HepG2 (cell line): Measurements from ENCODE around the gene MTFR1L. TPM values are rescaled to one million over a fixed set of nuclear protein-coding genes. Genes with fewer than 3 reads are reported as not detected.
A peak's percentile ranks its signal among the peaks of the same experiment; 100 is the strongest.

Experiments
- AHR ChIP-seq: IDR thresholded peaks from 2 replicates; pipeline ENCODE4 v1.6.1; 2018; ENCODE audit warnings: missing genetic modification reagents, missing compliant biosample characterization
- ARHGAP35 ChIP-seq: sonication (generic); formaldehyde crosslinking; IDR thresholded peaks from 2 replicates; pipeline ENCODE4 v1.9.0; 2022; ENCODE audit warnings: mild to moderate bottlenecking, inconsistent platforms, moderate library complexity, missing genetic modification reagents, borderline replicate concordance
- ARNT ChIP-seq: fragments of 450-650 bp; IDR thresholded peaks from 2 replicates; pipeline ENCODE4 v1.6.1; 2017
- FOSL1 ChIP-seq: sonication (generic); formaldehyde crosslinking; IDR thresholded peaks from 2 replicates; pipeline ENCODE4 v1.9.0; 2021; ENCODE audit warnings: missing genetic modification reagents, borderline replicate concordance
- FOXA3 ChIP-seq: IDR thresholded peaks from 2 replicates; pipeline ENCODE4 v1.6.1; 2016; ENCODE audit warnings: missing genetic modification reagents, missing compliant biosample characterization
- FOXO1 ChIP-seq: sonication (generic); formaldehyde crosslinking; IDR thresholded peaks from 2 replicates; pipeline ENCODE4 v1.4.0; 2020; ENCODE audit warnings: missing genetic modification reagents
- GFI1 ChIP-seq: sonication (generic); formaldehyde crosslinking; IDR thresholded peaks from 2 replicates; pipeline ENCODE4 v1.5.0; 2020; ENCODE audit warnings: missing genetic modification reagents, mild to moderate bottlenecking, borderline replicate concordance
- HNRNPL ChIP-seq: fragments of 200-400 bp; formaldehyde crosslinking; IDR thresholded peaks from 2 replicates; pipeline ENCODE4 v1.6.1; 2017; ENCODE audit warnings: mild to moderate bottlenecking, low read depth, low read length
- NR2F6 ChIP-seq, 2 experiments: IDR thresholded peaks; 2 replicates each; pipeline ENCODE4 v1.6.1; 2016; ENCODE audit warnings: antibody characterized with exemption in 1 of 2, mild to moderate bottlenecking in 1 of 2
- RXRA ChIP-seq: sonication (generic); formaldehyde crosslinking; IDR thresholded peaks from 2 replicates; pipeline ENCODE4 v1.5.1; 2020; ENCODE audit warnings: missing genetic modification reagents
- SMC3 ChIP-seq: IDR thresholded peaks from 2 replicates; pipeline ENCODE4 v1.6.1; 2011; ENCODE audit warnings: low read length, improper control_type of control experiment
- ZNF44 ChIP-seq: sonication (generic); formaldehyde crosslinking; IDR thresholded peaks from 2 replicates; pipeline ENCODE4 v1.5.1; 2020; ENCODE audit warnings: mild to moderate bottlenecking, missing genetic modification reagents
- polyA plus RNA-seq, 8 experiments: library from polyadenylated mRNA; depleted of rRNA in 3 of 8; stranded (reverse) in 7 of 8; unstranded in 1 of 8; fragments of >200 nt; fragmentation: Illumina TruSeq in 4 of 8; extraction: Trizol in 4 of 8; gene quantifications; 2 replicates each; pipeline versions ENCODE4 v1.2.1 to v1.2.3, GENCODE V29; 2011 to 2016; ENCODE audit warnings: low read depth in 4 of 8, missing spikeins in 1 of 8, mixed read lengths in 1 of 8; ENCODE audit not compliant: insufficient read depth in 1 of 8
- total RNA-seq, 5 experiments: library from RNA; depleted of rRNA; stranded (reverse); fragments of >200 nt; fragmentation: Illumina TruSeq; extraction: Trizol; gene quantifications; 2 replicates each; pipeline ENCODE4 v1.2.3, GENCODE V29; 2016; ENCODE audit warnings: low read depth in 1 of 5
- TF ChIP-seq, protein P1 (sequence below), 2 experiments: sonication (generic) in 1 of 2; formaldehyde crosslinking in 1 of 2; IDR thresholded peaks; 2 replicates each; pipeline versions ENCODE4 v1.4.0 to v1.6.1; 2018 to 2020; ENCODE audit warnings: missing genetic modification reagents in 2 of 2, borderline replicate concordance in 1 of 2, low read depth in 1 of 2, mild to moderate bottlenecking in 1 of 2, missing biosample characterization in 1 of 2
- TF ChIP-seq, protein P2 (sequence below): sonication (generic); formaldehyde crosslinking; IDR thresholded peaks from 2 replicates; pipeline ENCODE4 v1.4.0; 2020; ENCODE audit warnings: missing genetic modification reagents
- TF ChIP-seq, protein P3 (sequence below): IDR thresholded peaks from 2 replicates; pipeline ENCODE4 v1.6.1; 2018; ENCODE audit warnings: missing genetic modification reagents, mild to moderate bottlenecking, missing compliant biosample characterization
- TF ChIP-seq, protein P4 (sequence below): sonication (generic); formaldehyde crosslinking; IDR thresholded peaks from 2 replicates; pipeline ENCODE4 v1.5.0; 2020; ENCODE audit warnings: missing genetic modification reagents

MTFR1L gene
- total and polyA plus RNA-seq, 2 of the 13 experiments (the other 11 are each of a cell fraction or from before 2014, with no cell fraction given): 38.0 to 55.7 TPM

DNA sequence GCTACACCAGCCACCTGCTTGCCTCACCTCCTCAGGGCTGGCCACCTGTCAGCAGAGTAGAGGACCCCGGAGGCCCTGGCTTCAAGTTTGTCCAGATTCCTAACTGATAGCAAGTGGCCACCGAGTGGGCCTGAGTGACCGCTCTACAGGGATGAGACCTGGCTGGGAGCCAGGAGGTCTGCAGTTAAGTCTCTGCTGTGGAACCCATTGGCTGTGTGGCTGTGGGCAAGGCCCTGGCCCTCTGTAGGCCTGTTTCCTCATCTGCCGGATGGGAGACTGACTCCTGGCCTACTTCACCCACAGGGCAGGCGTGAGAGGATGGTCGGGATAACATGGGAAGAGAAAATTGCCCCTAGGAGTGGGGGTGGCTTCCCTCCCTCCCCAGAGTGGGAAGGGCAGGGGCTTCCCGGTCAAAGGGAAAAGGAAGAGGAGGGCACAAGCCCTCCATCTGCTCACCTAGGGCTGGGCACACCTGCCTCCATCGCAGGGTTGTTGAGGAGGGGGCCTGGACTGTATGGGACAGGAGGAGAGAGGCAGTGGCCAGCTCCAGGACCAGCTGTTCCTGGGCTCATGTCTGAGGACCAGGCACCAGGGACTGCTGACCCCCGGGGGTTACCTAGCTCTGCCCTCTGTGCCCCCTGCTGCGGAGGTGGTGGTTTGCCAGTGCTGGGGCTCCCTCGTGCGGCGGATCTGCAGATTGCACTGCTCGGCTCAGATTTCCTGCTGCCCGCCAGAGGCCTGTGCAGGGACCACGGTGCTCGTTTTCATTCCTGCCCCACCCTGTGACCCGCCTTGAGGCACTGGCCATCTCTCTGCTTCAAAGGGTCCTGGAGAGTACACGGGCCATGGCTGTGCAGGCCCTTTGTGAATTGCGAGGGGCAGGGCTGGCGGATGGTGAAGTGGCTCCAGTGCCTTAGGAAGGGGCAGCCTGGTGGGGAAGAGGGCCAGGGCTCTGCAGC, 9.1 kb upstream of the MTFR1L start (continued):
- 0 out of 2 replicates have a peak, but pooled peaks have one; percentile 10 for TF ChIP-seq FOXA3 (CRISPR knock-in tag)
- TF ChIP-seq, protein P1, sequence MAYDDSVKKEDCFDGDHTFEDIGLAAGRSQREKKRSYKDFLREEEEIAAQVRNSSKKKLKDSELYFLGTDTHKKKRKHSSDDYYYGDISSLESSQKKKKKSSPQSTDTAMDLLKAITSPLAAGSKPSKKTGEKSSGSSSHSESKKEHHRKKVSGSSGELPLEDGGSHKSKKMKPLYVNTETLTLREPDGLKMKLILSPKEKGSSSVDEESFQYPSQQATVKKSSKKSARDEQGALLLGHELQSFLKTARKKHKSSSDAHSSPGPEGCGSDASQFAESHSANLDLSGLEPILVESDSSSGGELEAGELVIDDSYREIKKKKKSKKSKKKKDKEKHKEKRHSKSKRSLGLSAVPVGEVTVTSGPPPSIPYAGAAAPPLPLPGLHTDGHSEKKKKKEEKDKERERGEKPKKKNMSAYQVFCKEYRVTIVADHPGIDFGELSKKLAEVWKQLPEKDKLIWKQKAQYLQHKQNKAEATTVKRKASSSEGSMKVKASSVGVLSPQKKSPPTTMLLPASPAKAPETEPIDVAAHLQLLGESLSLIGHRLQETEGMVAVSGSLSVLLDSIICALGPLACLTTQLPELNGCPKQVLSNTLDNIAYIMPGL (CRISPR knock-in tag; IDR thresholded peaks at IDR 0.05; ENCODE audit: borderline replicate concordance in 1 of 2, low read depth in 1 of 2): peak in 1 of 2 experiments; percentile 28; a peak in 1 of 4 replicates
- peak; percentile 53; the same call in 1 of the 2 replicates for TF ChIP-seq RXRA (CRISPR knock-in tag)
- peak; percentile 93 for TF ChIP-seq HNRNPL
- 0 out of 2 replicates have a peak, but pooled peaks have one; percentile 43 for TF ChIP-seq ZNF44 (CRISPR knock-in tag)
- TF ChIP-seq GFI1 (CRISPR knock-in tag): no peak
- TF ChIP-seq, protein P2, sequence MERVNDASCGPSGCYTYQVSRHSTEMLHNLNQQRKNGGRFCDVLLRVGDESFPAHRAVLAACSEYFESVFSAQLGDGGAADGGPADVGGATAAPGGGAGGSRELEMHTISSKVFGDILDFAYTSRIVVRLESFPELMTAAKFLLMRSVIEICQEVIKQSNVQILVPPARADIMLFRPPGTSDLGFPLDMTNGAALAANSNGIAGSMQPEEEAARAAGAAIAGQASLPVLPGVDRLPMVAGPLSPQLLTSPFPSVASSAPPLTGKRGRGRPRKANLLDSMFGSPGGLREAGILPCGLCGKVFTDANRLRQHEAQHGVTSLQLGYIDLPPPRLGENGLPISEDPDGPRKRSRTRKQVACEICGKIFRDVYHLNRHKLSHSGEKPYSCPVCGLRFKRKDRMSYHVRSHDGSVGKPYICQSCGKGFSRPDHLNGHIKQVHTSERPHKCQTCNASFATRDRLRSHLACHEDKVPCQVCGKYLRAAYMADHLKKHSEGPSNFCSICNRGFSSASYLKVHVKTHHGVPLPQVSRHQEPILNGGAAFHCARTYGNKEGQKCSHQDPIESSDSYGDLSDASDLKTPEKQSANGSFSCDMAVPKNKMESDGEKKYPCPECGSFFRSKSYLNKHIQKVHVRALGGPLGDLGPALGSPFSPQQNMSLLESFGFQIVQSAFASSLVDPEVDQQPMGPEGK: peak; percentile 74
- TF ChIP-seq, protein P3, sequence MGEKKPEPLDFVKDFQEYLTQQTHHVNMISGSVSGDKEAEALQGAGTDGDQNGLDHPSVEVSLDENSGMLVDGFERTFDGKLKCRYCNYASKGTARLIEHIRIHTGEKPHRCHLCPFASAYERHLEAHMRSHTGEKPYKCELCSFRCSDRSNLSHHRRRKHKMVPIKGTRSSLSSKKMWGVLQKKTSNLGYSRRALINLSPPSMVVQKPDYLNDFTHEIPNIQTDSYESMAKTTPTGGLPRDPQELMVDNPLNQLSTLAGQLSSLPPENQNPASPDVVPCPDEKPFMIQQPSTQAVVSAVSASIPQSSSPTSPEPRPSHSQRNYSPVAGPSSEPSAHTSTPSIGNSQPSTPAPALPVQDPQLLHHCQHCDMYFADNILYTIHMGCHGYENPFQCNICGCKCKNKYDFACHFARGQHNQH: 0 out of 2 replicates have a peak, but pooled peaks have one; percentile 16
- no peak for TF ChIP-seq FOSL1
- peak; percentile 14; the same call in 1 of the 2 replicates for TF ChIP-seq AHR (CRISPR knock-in tag)
- TF ChIP-seq, protein P4, sequence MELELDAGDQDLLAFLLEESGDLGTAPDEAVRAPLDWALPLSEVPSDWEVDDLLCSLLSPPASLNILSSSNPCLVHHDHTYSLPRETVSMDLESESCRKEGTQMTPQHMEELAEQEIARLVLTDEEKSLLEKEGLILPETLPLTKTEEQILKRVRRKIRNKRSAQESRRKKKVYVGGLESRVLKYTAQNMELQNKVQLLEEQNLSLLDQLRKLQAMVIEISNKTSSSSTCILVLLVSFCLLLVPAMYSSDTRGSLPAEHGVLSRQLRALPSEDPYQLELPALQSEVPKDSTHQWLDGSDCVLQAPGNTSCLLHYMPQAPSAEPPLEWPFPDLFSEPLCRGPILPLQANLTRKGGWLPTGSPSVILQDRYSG (CRISPR knock-in tag): no peak
- no peak; the same call in 1 of the 2 replicates for TF ChIP-seq NR2F6 (IDR thresholded peaks at IDR 0.05)
- peak; percentile 55; the same call in 1 of the 2 replicates for TF ChIP-seq NR2F6 (CRISPR knock-in tag; IDR thresholded peaks at IDR 0.05)
- TF ChIP-seq FOXO1 (CRISPR knock-in tag): no peak; the same call in 1 of the 2 replicates
- no peak for TF ChIP-seq ARNT
- no peak for TF ChIP-seq ARHGAP35 (CRISPR knock-in tag)
- TF ChIP-seq SMC3: peak; percentile 20; the same call in 1 of the 2 replicates
